Measurements from ENCODE around the gene CD5L.

The CD5L gene

GRCh38 chr1:157834430-157834829, 7.2 kb downstream of the CD5L start:
- no peak for ATAC-seq (ENCODE audit: insufficient read depth, low read depth)
- no peak overlapping the region for H2AFZ ChIP-seq (ENCODE audit: low read depth, low read length)
- H3K9ac ChIP-seq (ENCODE audit: low read depth, low read length), result no peak overlapping the region
- peaks cover 13% of the 10 kb centered on the region for H3K27me3 ChIP-seq (ENCODE audit: insufficient read depth, low read length, poor library complexity)
- no peaks in the 10 kb centered on the region for H3K36me3 ChIP-seq (ENCODE audit: insufficient read depth, low read length)
- no peak overlapping the region for H3K4me3 ChIP-seq (ENCODE audit: low read depth in 1 of 2, low read length in 2 of 2)
- no peak for TF ChIP-seq EZH2 (IDR thresholded peaks at IDR 0.05; ENCODE audit: borderline replicate concordance, low read depth, low read length, severe bottlenecking)
- no peak for TF ChIP-seq CTCF (IDR thresholded peaks at IDR 0.05; ENCODE audit: borderline replicate concordance, extremely low read depth, low read length, poor library complexity, severe bottlenecking)
- no peaks in the 10 kb centered on the region for H3K9me3 ChIP-seq (ENCODE audit: insufficient read depth, low read length, severe bottlenecking)
- H4K20me1 ChIP-seq (ENCODE audit: insufficient read depth, low read length), result no peaks in the 10 kb centered on the region
- no peak overlapping the region for H3K27ac ChIP-seq (ENCODE audit: low read length)
- H3K79me2 ChIP-seq (ENCODE audit: insufficient read depth, low read length), result no peaks in the 10 kb centered on the region
- no peak for DNase-seq
- H3K4me1 ChIP-seq (ENCODE audit: insufficient read depth, low read length), result no peaks in the 10 kb centered on the region
- no peak overlapping the region for H3K4me2 ChIP-seq (ENCODE audit: insufficient read depth, low read length)

GRCh38 chr1:157833145-157833544, 8.5 kb downstream of the CD5L start:
- no peaks in the 10 kb centered on the region for H3K9me3 ChIP-seq (ENCODE audit: insufficient read depth, low read length, severe bottlenecking)
- no peaks in the 10 kb centered on the region for H3K36me3 ChIP-seq (ENCODE audit: insufficient read depth, low read length)
- H2AFZ ChIP-seq (ENCODE audit: low read depth, low read length), result no peak overlapping the region
- H3K27ac ChIP-seq (ENCODE audit: low read length), result no peak overlapping the region
- H4K20me1 ChIP-seq (ENCODE audit: insufficient read depth, low read length), result no peaks in the 10 kb centered on the region
- peaks cover 13% of the 10 kb centered on the region for H3K27me3 ChIP-seq (ENCODE audit: insufficient read depth, low read length, poor library complexity)
- TF ChIP-seq CTCF (IDR thresholded peaks at IDR 0.05; ENCODE audit: borderline replicate concordance, extremely low read depth, low read length, poor library complexity, severe bottlenecking), result no peak
- TF ChIP-seq EZH2 (IDR thresholded peaks at IDR 0.05; ENCODE audit: borderline replicate concordance, low read depth, low read length, severe bottlenecking), result no peak
- H3K4me3 ChIP-seq (ENCODE audit: low read depth in 1 of 2, low read length in 2 of 2), result no peak overlapping the region
- no peak for DNase-seq
- no peak overlapping the region for H3K4me2 ChIP-seq (ENCODE audit: insufficient read depth, low read length)
- H3K4me1 ChIP-seq (ENCODE audit: insufficient read depth, low read length), result no peaks in the 10 kb centered on the region
- ATAC-seq (ENCODE audit: insufficient read depth, low read depth), result no peak
- H3K79me2 ChIP-seq (ENCODE audit: insufficient read depth, low read length), result no peaks in the 10 kb centered on the region
- no peak overlapping the region for H3K9ac ChIP-seq (ENCODE audit: low read depth, low read length)

DNA sequence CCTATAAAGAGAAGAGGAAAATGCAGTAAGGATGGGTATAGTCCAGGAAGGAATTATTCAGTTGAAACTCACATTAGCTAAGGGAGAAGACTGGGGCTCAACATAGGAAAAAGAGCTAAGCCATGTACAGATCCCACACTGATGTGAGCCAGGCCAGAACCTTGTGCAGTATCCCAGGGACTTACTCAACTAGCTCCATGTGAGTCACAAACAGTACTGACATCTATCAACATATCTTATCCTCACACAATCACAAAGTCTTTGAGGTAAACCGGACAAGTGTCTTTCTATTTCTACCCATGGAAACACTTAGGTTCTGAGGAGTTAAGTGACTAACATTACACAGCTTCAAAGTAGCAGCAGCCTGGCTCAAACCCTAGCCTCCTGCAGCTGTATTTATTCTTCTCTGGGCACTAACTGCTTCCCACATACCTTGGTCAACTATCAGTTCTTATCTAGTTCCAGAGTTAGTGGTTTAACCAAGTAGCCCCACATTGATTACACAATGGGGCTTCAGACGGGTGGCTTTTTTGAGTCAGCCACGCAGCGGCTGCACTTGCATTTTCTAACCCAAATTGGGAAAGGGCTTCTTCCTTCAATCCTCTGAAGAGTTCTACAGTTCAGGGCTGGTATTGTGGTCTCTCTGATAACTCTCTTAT, 9.5 kb downstream of the CD5L start:
- no peak overlapping the region for H3K4me2 ChIP-seq (ENCODE audit: insufficient read depth, low read length)
- H3K27me3 ChIP-seq (ENCODE audit: insufficient read depth, low read length, poor library complexity), result peaks cover 16% of the 10 kb centered on the region
- H3K36me3 ChIP-seq (ENCODE audit: insufficient read depth, low read length), result no peaks in the 10 kb centered on the region
- H3K4me1 ChIP-seq (ENCODE audit: insufficient read depth, low read length), result no peaks in the 10 kb centered on the region
- no peak overlapping the region for H3K9ac ChIP-seq (ENCODE audit: low read depth, low read length)
- H2AFZ ChIP-seq (ENCODE audit: low read depth, low read length), result no peak overlapping the region
- no peak; the same call in 2 of the 3 replicates for ATAC-seq (ENCODE audit: insufficient read depth, low read depth)
- TF ChIP-seq CTCF (IDR thresholded peaks at IDR 0.05; ENCODE audit: borderline replicate concordance, extremely low read depth, low read length, poor library complexity, severe bottlenecking) (no peak), EZH2 (IDR thresholded peaks at IDR 0.05; ENCODE audit: borderline replicate concordance, low read depth, low read length, severe bottlenecking) (no peak)
- no peaks in the 10 kb centered on the region for H3K79me2 ChIP-seq (ENCODE audit: insufficient read depth, low read length)
- no peaks in the 10 kb centered on the region for H4K20me1 ChIP-seq (ENCODE audit: insufficient read depth, low read length)
- H3K27ac ChIP-seq (ENCODE audit: low read length), result no peak overlapping the region
- no peak for DNase-seq
- H3K4me3 ChIP-seq (ENCODE audit: low read depth in 1 of 2, low read length in 2 of 2), result no peak overlapping the region
- H3K9me3 ChIP-seq (ENCODE audit: insufficient read depth, low read length, severe bottlenecking), result no peaks in the 10 kb centered on the region

Measured in DND-41 (cell line).